ENCODE results near the gene EXOC2.
"Not testable (repeated sequence)": the region's sequence is repeated elsewhere in the genome, so short reads cannot be mapped to it uniquely, and the experiment has no call there.

Gene EXOC2

GRCh38 chr6:617456-618100 lies 75.4 kb downstream of the EXOC2 start:
- DNase-seq (ENCODE audit: low read depth, low spot score) = no peak
- no peak overlapping the region for H3K4me3 ChIP-seq (ENCODE audit: low read depth, low read length)
- in situ Hi-C loops (cut with HindIII; ENCODE audit: low sequenced_read_pairs) = no loop called here
- peak; percentile 3 for TF ChIP-seq CTCF (IDR thresholded peaks at IDR 0.05; ENCODE audit: low read depth, low read length)

GRCh38 chr6:613981-614380 lies 79.0 kb downstream of the EXOC2 start:
- DNase-seq (ENCODE audit: low read depth, low spot score) = no peak
- H3K4me3 ChIP-seq (ENCODE audit: low read depth, low read length) = no peak overlapping the region
- in situ Hi-C loops (cut with HindIII; ENCODE audit: low sequenced_read_pairs) = no loop called here
- no peak for TF ChIP-seq CTCF (IDR thresholded peaks at IDR 0.05; ENCODE audit: low read depth, low read length)

GRCh38 chr6:611928-612327 lies 81.0 kb downstream of the EXOC2 start:
- in situ Hi-C loops (cut with HindIII; ENCODE audit: low sequenced_read_pairs) = no loop called here
- no peak for DNase-seq (ENCODE audit: low read depth, low spot score)
- no peak for TF ChIP-seq CTCF (IDR thresholded peaks at IDR 0.05; ENCODE audit: low read depth, low read length)
- H3K4me3 ChIP-seq (ENCODE audit: low read depth, low read length) = no peak overlapping the region

- no peak for DNase-seq (ENCODE audit: low read depth, low spot score)
- H3K4me3 ChIP-seq (ENCODE audit: low read depth, low read length) = no peak overlapping the region
- in situ Hi-C loops (cut with HindIII; ENCODE audit: low sequenced_read_pairs) = no loop called here
- no peak for TF ChIP-seq CTCF (IDR thresholded peaks at IDR 0.05; ENCODE audit: low read depth, low read length)
Observed at GRCh38 chr6:610882-611281, 82.1 kb downstream of the EXOC2 start.

- TF ChIP-seq CTCF (IDR thresholded peaks at IDR 0.05; ENCODE audit: low read depth, low read length) = no peak
- no peak for DNase-seq (ENCODE audit: low read depth, low spot score)
- in situ Hi-C loops (cut with HindIII; ENCODE audit: low sequenced_read_pairs) = no loop called here
- H3K4me3 ChIP-seq (ENCODE audit: low read depth, low read length) = no peak overlapping the region
Observed at GRCh38 chr6:609905-610304, 83.0 kb downstream of the EXOC2 start.

- H3K4me3 ChIP-seq (ENCODE audit: low read depth, low read length) = no peak overlapping the region
- in situ Hi-C loops (cut with HindIII; ENCODE audit: low sequenced_read_pairs) = no loop called here
- TF ChIP-seq CTCF (IDR thresholded peaks at IDR 0.05; ENCODE audit: low read depth, low read length) = no peak
- no peak for DNase-seq (ENCODE audit: low read depth, low spot score)
Observed at GRCh38 chr6:606829-607379, 86.0 kb downstream of the EXOC2 start.

GRCh38 chr6:605895-606294 lies 87.0 kb downstream of the EXOC2 start:
- H3K4me3 ChIP-seq (ENCODE audit: low read depth, low read length); in situ Hi-C loops (cut with HindIII; ENCODE audit: low sequenced_read_pairs); DNase-seq (ENCODE audit: low read depth, low spot score): not testable (repeated sequence)
